ENCODE results near the gene CABCOCO1.

GRCh38 chr10:61705022-61705613, 42.4 kb downstream of the CABCOCO1 start:
- TF ChIP-seq CTCF (optimal IDR thresholded peaks at IDR 0.05 in 1 of 3, IDR thresholded peaks at IDR 0.05 in 1 of 3, conservative IDR thresholded peaks at IDR 0.05 in 1 of 3; ENCODE audit: extremely low read depth in 1 of 3, insufficient read depth in 2 of 3, low read length in 3 of 3) (no peak), EZH2 (IDR thresholded peaks at IDR 0.05; ENCODE audit: low read length) (no peak)
